CD4-positive, alpha-beta T cell (primary cell): ENCODE measurements around the gene PTPRN2. TPM values are rescaled to one million over a fixed set of nuclear protein-coding genes. Genes with fewer than 3 reads are reported as not detected.
A peak's percentile ranks its signal among the peaks of the same experiment; 100 is the strongest.

Experiments used
- ATAC-seq: fragments of 200-7000 bp; cut with Tn5 transposase; one replicate; pipeline ENCODE4 v1.10.0; 2022; ENCODE audit warnings: mild to moderate bottlenecking; ENCODE audit not compliant: poor library complexity
- CTCF ChIA-PET: fragments of 350-600 bp; sonication (Branson Sonifier 250); formaldehyde crosslinking; loops from one replicate; lab custom pipeline; 2021; ENCODE audit warnings: antibody characterized with exemption, inconsistent platforms; lab: Charles Lee
- POLR2A ChIA-PET: fragments of 350-600 bp; sonication (Branson Sonifier 250); formaldehyde crosslinking; loops from one replicate; lab custom pipeline; 2021; ENCODE audit warnings: antibody characterized with exemption, inconsistent platforms; lab: Charles Lee
- DNase-seq, 14 experiments: peaks; one replicate each; pipeline ENCODE4 v3.0.0-alpha.2; 2013 to 2020; ENCODE audit warnings: mixed read lengths in 2 of 14
- H3K27ac ChIP-seq, 2 donors: one replicate each; pipeline versions ENCODE4 v1.5.1 to v1.7.0; 2013; ENCODE audit warnings: low read length in 2 of 2, low read depth in 1 of 2, mild to moderate bottlenecking in 1 of 2
- H3K27me3 ChIP-seq, 2 experiments: 1 replicate in 1 of 2; 2 replicates in 1 of 2; pipeline versions ENCODE4 v1.6.1 to v1.7.0; 2013; ENCODE audit warnings: low read length in 2 of 2, control low read depth in 1 of 2, mild to moderate bottlenecking in 1 of 2, moderate library complexity in 1 of 2; ENCODE audit not compliant: insufficient read depth in 2 of 2, control insufficient read depth in 1 of 2
- H3K36me3 ChIP-seq: one replicate; pipeline ENCODE4 v1.6.1; 2013; ENCODE audit warnings: low read length, control low read depth; ENCODE audit not compliant: insufficient read depth
- H3K4me1 ChIP-seq: one replicate; pipeline ENCODE4 v1.6.1; 2013; ENCODE audit warnings: low read length, control low read depth; ENCODE audit not compliant: insufficient read depth
- H3K4me3 ChIP-seq: one replicate; pipeline ENCODE4 v1.5.1; 2013; ENCODE audit warnings: mild to moderate bottlenecking, low read length, moderate library complexity
- H3K9me3 ChIP-seq, 2 experiments: 1 replicate in 1 of 2; 2 replicates in 1 of 2; pipeline versions ENCODE4 v1.6.1 to v1.7.0; 2013; ENCODE audit warnings: low read length in 2 of 2, mild to moderate bottlenecking in 2 of 2, control low read depth in 1 of 2, moderate library complexity in 1 of 2; ENCODE audit not compliant: control insufficient read depth in 1 of 2, insufficient read depth in 1 of 2
- H3K27ac Mint-ChIP-seq: one replicate; pipeline ENCODE4 v1.8.0; 2020; ENCODE audit warnings: mixed read lengths
- H3K27me3 Mint-ChIP-seq: one replicate; pipeline ENCODE4 v1.8.0; 2021; ENCODE audit warnings: mixed read lengths
- H3K36me3 Mint-ChIP-seq: one replicate; pipeline ENCODE4 v1.8.0; 2021; ENCODE audit warnings: low read depth, mixed read lengths
- H3K4me1 Mint-ChIP-seq: one replicate; pipeline ENCODE4 v1.8.0; 2021; ENCODE audit warnings: low read depth, mixed read lengths
- H3K4me3 Mint-ChIP-seq: one replicate; pipeline ENCODE4 v1.8.0; 2020; ENCODE audit warnings: mild to moderate bottlenecking, mixed read lengths
- H3K9me3 Mint-ChIP-seq: one replicate; pipeline ENCODE4 v1.8.0; 2020; ENCODE audit warnings: mixed read lengths
- intact Hi-C, 2 experiments: fragments of 100-400 bp; cut with DNase I in 1 of 2; cut with micrococcal nuclease in 1 of 2; formaldehyde crosslinking; loops; one replicate each; pipeline versions ENCODE4 v1.15.1 to v1.9.0; 2023 to 2025; cut with DNase I, micrococcal nuclease
- total RNA-seq, 174 experiments: library from RNA in 2 of 174; stranded (reverse) in 2 of 174; gene quantifications; one replicate each; pipeline ENCODE4 v1.2.3 and lab custom pipeline; 2021 to 2026
- TF ChIP-seq, protein P1 (sequence below): fragments of 200-600 bp; IDR thresholded peaks from one replicate; pipeline ENCODE4 v1.8.0; 2022; ENCODE audit warnings: antibody characterized with exemption, mild to moderate bottlenecking

PTPRN2 gene
- total RNA-seq, 2 experiments from 2014 or later = 0.34 to 0.44 TPM

DNA sequence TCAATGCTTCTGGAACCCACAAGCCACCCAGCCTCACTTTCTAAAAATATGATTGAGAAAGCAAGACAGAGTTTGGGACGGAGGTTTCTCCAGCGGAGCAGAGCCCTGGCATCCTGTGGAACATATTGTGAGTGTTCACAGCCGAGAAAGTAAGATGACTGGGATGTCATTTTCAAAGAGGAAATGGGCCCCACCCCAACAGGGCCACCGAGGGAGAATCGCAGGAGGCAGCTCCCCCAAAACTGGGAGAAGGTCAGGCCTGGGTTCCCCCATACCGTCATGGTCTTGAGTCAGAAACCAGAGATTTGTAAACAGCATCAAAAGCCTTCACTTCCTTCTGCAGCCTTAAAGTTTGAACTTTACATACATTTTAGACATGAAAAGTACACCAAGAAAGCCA is 560.0 kb downstream of the PTPRN2 start:
- ATAC-seq = no peak
- DNase-seq = peak in 1 of 14 experiments; percentile 8
- no peak overlapping the region for H3K27ac ChIP-seq
- H3K9me3 ChIP-seq = peaks cover 0 to 15% of the 10 kb centered on the region in 2 experiments
- H3K27me3 Mint-ChIP-seq = peaks cover 21% of the 10 kb centered on the region
- H3K4me1 Mint-ChIP-seq = no peaks in the 10 kb centered on the region
- H3K9me3 Mint-ChIP-seq = no peaks in the 10 kb centered on the region
- H3K27me3 ChIP-seq = no peaks in the 10 kb centered on the region
- POLR2A ChIA-PET = no interaction called here
- no peak overlapping the region for H3K4me3 ChIP-seq
- no peaks in the 10 kb centered on the region for H3K4me1 ChIP-seq
- no peak overlapping the region for H3K27ac Mint-ChIP-seq
- intact Hi-C loops = no loop called here
- CTCF ChIA-PET = no interaction called here
- H3K36me3 ChIP-seq = no peaks in the 10 kb centered on the region
- no peaks in the 10 kb centered on the region for H3K36me3 Mint-ChIP-seq
- TF ChIP-seq, protein P1, sequence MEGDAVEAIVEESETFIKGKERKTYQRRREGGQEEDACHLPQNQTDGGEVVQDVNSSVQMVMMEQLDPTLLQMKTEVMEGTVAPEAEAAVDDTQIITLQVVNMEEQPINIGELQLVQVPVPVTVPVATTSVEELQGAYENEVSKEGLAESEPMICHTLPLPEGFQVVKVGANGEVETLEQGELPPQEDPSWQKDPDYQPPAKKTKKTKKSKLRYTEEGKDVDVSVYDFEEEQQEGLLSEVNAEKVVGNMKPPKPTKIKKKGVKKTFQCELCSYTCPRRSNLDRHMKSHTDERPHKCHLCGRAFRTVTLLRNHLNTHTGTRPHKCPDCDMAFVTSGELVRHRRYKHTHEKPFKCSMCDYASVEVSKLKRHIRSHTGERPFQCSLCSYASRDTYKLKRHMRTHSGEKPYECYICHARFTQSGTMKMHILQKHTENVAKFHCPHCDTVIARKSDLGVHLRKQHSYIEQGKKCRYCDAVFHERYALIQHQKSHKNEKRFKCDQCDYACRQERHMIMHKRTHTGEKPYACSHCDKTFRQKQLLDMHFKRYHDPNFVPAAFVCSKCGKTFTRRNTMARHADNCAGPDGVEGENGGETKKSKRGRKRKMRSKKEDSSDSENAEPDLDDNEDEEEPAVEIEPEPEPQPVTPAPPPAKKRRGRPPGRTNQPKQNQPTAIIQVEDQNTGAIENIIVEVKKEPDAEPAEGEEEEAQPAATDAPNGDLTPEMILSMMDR = no peak
- H3K4me3 Mint-ChIP-seq = no peak overlapping the region

DNA sequence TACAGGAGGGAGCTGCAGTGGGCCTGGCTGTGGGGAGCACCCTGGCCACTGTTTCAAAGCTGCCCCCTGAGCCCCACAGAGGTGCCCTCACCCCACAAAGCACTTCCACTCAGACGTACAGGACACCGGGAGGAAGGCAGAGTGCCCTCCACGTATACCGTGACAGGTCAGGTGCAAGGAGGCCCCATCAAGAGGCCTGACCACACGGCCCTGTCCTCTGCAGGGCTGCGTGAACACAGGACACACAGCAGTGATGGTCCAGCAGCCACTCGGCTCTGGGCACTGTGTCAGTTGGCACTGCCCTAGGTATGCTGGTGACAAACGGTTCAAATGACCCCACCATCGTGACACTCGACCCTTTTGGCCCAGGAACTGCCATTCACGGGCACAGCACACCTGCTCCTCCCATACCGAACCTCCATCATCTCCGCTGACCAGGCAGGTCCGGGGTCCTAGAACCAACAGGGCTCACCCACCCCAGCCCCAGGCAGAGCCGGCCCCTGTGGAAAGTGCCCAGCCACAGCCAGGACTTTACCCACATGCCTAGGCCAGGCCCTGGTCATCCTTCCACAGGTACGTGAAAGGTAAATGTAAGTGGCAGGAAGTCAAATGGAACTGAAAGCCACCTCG is 560.9 kb downstream of the PTPRN2 start:
- Histone ChIP-seq H3K4me1 (no peaks in the 10 kb centered on the region), H3K27ac (no peak overlapping the region), H3K9me3 (peaks cover 0 to 6% of the 10 kb centered on the region in 2 experiments), H3K36me3 (no peaks in the 10 kb centered on the region), H3K27me3 (no peaks in the 10 kb centered on the region), H3K4me3 (no peak overlapping the region)
- H3K27ac Mint-ChIP-seq = no peak overlapping the region
- H3K36me3 Mint-ChIP-seq = no peaks in the 10 kb centered on the region
- ChIA-PET CTCF (no interaction called here), POLR2A (no interaction called here)
- peak in 1 of 14 experiments; percentile 15 for DNase-seq
- no peak for ATAC-seq
- intact Hi-C loops = no loop called here
- no peaks in the 10 kb centered on the region for H3K9me3 Mint-ChIP-seq
- H3K27me3 Mint-ChIP-seq = peaks cover 17% of the 10 kb centered on the region
- H3K4me1 Mint-ChIP-seq = no peaks in the 10 kb centered on the region
- TF ChIP-seq, protein P1 = no peak
- H3K4me3 Mint-ChIP-seq = no peak overlapping the region

- TF ChIP-seq, protein P1 = no peak
- Histone ChIP-seq H3K9me3 (peaks cover 0 to 4% of the 10 kb centered on the region in 2 experiments), H3K27ac (no peak overlapping the region), H3K4me1 (no peaks in the 10 kb centered on the region), H3K27me3 (no peaks in the 10 kb centered on the region), H3K36me3 (no peaks in the 10 kb centered on the region), H3K4me3 (no peak overlapping the region)
- Mint-ChIP-seq H3K27ac (no peak overlapping the region), H3K4me3 (no peak overlapping the region), H3K4me1 (no peaks in the 10 kb centered on the region), H3K27me3 (peaks cover 10% of the 10 kb centered on the region), H3K9me3 (no peaks in the 10 kb centered on the region), H3K36me3 (no peaks in the 10 kb centered on the region)
- ChIA-PET CTCF (no interaction called here), POLR2A (no interaction called here)
- intact Hi-C loops = no loop called here
- ATAC-seq (no peak), DNase-seq (peak in 1 of 14 experiments; percentile 20)
These were observed 561.7 kb downstream of the PTPRN2 start for GRCh38 chr7:158025686-158026600.
